Measurements from ENCODE around the gene SPPL2C. TPM values are rescaled to one million over a fixed set of nuclear protein-coding genes. Genes with fewer than 3 reads are reported as not detected.

The SPPL2C gene
- total RNA-seq (not detected), polyA plus RNA-seq (not detected)
- long read RNA-seq, donor 1 = 0 reads
- long read RNA-seq, donor 2 = 0 reads
- long read RNA-seq, donor 3 = 0 reads
- long read RNA-seq, donor 4 = 0 reads
- long read RNA-seq, donor 5 = 0 reads
- long read RNA-seq, donor 6 = 0 reads
- long read RNA-seq, donor 7 = 0 reads
- long read RNA-seq, donor 8 = 0 reads
- long read RNA-seq, donor 9 = 0 reads
- long read RNA-seq, donor 10 = 0 reads

DNA sequence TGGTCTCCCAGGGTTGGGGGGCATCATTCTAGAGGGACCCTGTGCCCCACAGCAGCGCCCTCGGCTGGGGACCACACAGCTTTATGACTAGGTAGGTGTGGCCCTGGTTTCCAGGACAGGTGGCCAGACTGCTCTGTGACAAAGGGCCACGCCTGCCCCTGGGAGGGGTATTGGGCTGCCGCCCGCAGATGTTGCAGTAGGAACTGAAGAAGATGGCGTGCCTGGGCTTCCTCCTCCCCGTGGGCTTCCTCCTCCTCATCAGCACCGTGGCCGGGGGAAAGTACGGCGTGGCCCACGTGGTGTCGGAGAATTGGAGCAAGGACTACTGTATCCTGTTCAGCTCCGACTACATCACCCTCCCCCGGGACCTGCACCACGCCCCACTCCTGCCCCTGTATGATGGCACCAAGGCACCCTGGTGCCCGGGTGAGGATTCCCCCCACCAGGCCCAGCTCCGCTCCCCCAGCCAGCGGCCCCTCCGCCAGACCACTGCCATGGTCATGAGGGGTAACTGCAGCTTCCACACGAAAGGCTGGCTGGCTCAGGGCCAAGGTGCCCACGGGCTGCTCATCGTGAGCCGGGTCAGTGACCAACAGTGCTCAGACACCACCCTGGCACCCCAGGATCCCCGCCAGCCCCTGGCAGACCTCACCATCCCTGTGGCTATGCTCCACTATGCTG lies at the start of gene SPPL2C:
SPPL2C (plus strand) TSS at position 187 of the 681 bp plus-strand sequence; CDS start at position 213, 26 bp downstream.
- no peak within 1 kb of the TSS for H3K27ac ChIP-seq (ENCODE audit: low read depth in 1 of 2, low read length in 1 of 2)
- WGBS = 92% methylated on average over 25 of the region's 25 CpGs
- no peaks in the 10 kb centered on the region for H3K9me3 ChIP-seq (ENCODE audit: control insufficient read depth in 2 of 2, insufficient read depth in 1 of 2, low read length in 1 of 2)
- no peak for DNase-seq (ENCODE audit: low read depth in 6 of 9, low spot score in 9 of 9)
- no peak within 1 kb of the TSS for H3K4me3 ChIP-seq (ENCODE audit: low read length in 2 of 2)
- H3K4me1 ChIP-seq (ENCODE audit: control insufficient read depth in 2 of 2, insufficient read depth in 2 of 2, low read length in 2 of 2) = no peaks in the 10 kb centered on the region
- H3K27me3 ChIP-seq (ENCODE audit: control insufficient read depth in 2 of 2, insufficient read depth in 1 of 2, low read length in 1 of 2) = peaks cover 0 to 7% of the 10 kb centered on the region in 2 donors
- H3K36me3 ChIP-seq (ENCODE audit: control insufficient read depth in 2 of 2, insufficient read depth in 2 of 2, low read length in 1 of 2) = no peaks in the 10 kb centered on the region

GRCh38 chr17:45800816-45801215 lies 43.9 kb upstream of the SPPL2C start:
- H3K36me3 ChIP-seq (ENCODE audit: control insufficient read depth in 2 of 2, insufficient read depth in 2 of 2, low read length in 1 of 2) = no peaks in the 10 kb centered on the region
- H3K27ac ChIP-seq (ENCODE audit: low read depth in 1 of 2, low read length in 1 of 2) = no peak overlapping the region
- WGBS = 56% methylated on average over 2 of the region's 2 CpGs
- H3K4me3 ChIP-seq (ENCODE audit: low read length in 2 of 2) = no peak overlapping the region
- H3K9me3 ChIP-seq (ENCODE audit: control insufficient read depth in 2 of 2, insufficient read depth in 1 of 2, low read length in 1 of 2) = no peaks in the 10 kb centered on the region
- H3K4me1 ChIP-seq (ENCODE audit: control insufficient read depth in 2 of 2, insufficient read depth in 2 of 2, low read length in 2 of 2) = no peaks in the 10 kb centered on the region
- H3K27me3 ChIP-seq (ENCODE audit: control insufficient read depth in 2 of 2, insufficient read depth in 1 of 2, low read length in 1 of 2) = peaks cover 0 to 45% of the 10 kb centered on the region in 2 donors
- DNase-seq (ENCODE audit: low read depth in 6 of 9, low spot score in 9 of 9) = no peak

DNA sequence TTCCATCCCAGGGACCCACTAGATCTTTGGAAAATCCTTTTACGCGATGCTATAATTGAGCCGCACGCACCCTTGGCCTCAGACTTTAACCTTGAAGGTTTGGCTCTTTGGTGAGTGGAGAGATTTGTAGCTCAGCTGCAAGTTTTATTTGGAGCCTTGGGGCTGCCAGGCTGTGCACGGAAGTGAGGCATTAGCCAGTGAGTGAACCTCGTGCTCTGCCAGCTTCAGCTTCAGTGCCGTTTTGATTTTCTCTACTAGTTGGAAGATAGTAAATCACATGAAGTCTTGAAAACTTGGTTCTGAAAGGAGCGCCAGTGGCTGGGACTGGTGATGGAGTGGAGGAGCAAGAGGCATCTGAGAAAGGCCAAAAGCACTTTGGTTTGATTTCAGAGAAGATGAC lies 43.3 kb upstream of the SPPL2C start:
- Histone ChIP-seq H3K9me3 (ENCODE audit: control insufficient read depth in 2 of 2, insufficient read depth in 1 of 2, low read length in 1 of 2) (no peaks in the 10 kb centered on the region), H3K4me1 (ENCODE audit: control insufficient read depth in 2 of 2, insufficient read depth in 2 of 2, low read length in 2 of 2) (no peaks in the 10 kb centered on the region), H3K27ac (ENCODE audit: low read depth in 1 of 2, low read length in 1 of 2) (no peak overlapping the region), H3K4me3 (ENCODE audit: low read length in 2 of 2) (no peak overlapping the region), H3K27me3 (ENCODE audit: control insufficient read depth in 2 of 2, insufficient read depth in 1 of 2, low read length in 1 of 2) (peaks cover 0 to 42% of the 10 kb centered on the region in 2 donors), H3K36me3 (ENCODE audit: control insufficient read depth in 2 of 2, insufficient read depth in 2 of 2, low read length in 1 of 2) (no peaks in the 10 kb centered on the region)
- WGBS = 84% methylated on average over 8 of the region's 8 CpGs
- DNase-seq (ENCODE audit: low read depth in 6 of 9, low spot score in 9 of 9) = no peak

DNA sequence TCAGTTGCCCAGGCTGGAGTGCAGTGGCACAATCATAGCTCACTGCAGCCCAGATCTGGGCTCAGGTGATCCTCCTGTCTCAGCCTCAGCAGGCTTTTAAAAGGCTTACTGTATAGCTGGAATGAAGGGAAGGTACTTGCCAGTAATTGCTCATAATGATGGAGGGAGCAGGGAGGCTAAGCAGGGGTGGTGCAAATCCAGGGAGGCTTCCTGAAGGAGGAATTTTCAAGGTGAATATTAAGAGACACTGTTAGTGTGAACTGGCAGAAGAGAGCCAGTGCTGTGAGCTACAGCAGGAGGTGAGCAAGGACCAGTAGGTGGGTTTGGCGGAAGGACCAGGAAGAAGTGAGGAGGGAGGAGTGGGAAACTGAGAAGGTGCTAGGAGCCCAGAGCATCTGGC lies 35.8 kb upstream of the SPPL2C start:
- 96% methylated on average over 1 of the region's 1 CpG for WGBS
- no peak for DNase-seq (ENCODE audit: low read depth in 6 of 9, low spot score in 9 of 9)
- no peak overlapping the region for H3K27ac ChIP-seq (ENCODE audit: low read depth in 1 of 2, low read length in 1 of 2)
- H3K36me3 ChIP-seq (ENCODE audit: control insufficient read depth in 2 of 2, insufficient read depth in 2 of 2, low read length in 1 of 2) = no peaks in the 10 kb centered on the region
- H3K9me3 ChIP-seq (ENCODE audit: control insufficient read depth in 2 of 2, insufficient read depth in 1 of 2, low read length in 1 of 2) = no peaks in the 10 kb centered on the region
- H3K27me3 ChIP-seq (ENCODE audit: control insufficient read depth in 2 of 2, insufficient read depth in 1 of 2, low read length in 1 of 2) = peaks cover 0 to 28% of the 10 kb centered on the region in 2 donors
- no peaks in the 10 kb centered on the region for H3K4me1 ChIP-seq (ENCODE audit: control insufficient read depth in 2 of 2, insufficient read depth in 2 of 2, low read length in 2 of 2)
- no peak overlapping the region for H3K4me3 ChIP-seq (ENCODE audit: low read length in 2 of 2)

DNA sequence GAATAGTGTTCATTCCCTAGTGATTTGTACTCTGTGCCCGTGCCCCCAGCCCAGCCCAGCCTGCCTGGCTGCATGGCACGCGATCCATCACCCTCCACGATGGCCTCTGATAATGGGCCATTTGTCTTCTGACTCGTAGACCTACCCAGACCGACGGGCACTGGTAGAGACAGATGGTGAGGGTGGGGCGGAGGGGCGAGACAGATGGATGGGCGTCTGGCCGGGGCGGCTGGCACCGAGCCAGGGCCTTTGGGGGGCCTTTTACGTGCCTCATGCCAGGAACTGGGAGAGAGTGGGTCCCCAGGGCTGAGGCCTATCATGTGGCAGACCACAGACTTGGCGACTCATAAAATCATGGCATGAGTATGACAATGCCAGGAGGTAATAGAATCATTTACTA lies 35.2 kb upstream of the SPPL2C start:
- no peaks in the 10 kb centered on the region for H3K4me1 ChIP-seq (ENCODE audit: control insufficient read depth in 2 of 2, insufficient read depth in 2 of 2, low read length in 2 of 2)
- no peak overlapping the region for H3K4me3 ChIP-seq (ENCODE audit: low read length in 2 of 2)
- H3K27me3 ChIP-seq (ENCODE audit: control insufficient read depth in 2 of 2, insufficient read depth in 1 of 2, low read length in 1 of 2) = peaks cover 0 to 29% of the 10 kb centered on the region in 2 donors
- H3K27ac ChIP-seq (ENCODE audit: low read depth in 1 of 2, low read length in 1 of 2) = no peak overlapping the region
- H3K9me3 ChIP-seq (ENCODE audit: control insufficient read depth in 2 of 2, insufficient read depth in 1 of 2, low read length in 1 of 2) = no peaks in the 10 kb centered on the region
- no peaks in the 10 kb centered on the region for H3K36me3 ChIP-seq (ENCODE audit: control insufficient read depth in 2 of 2, insufficient read depth in 2 of 2, low read length in 1 of 2)
- 89% methylated on average over 15 of the region's 15 CpGs for WGBS
- DNase-seq (ENCODE audit: low read depth in 6 of 9, low spot score in 9 of 9) = no peak

DNA sequence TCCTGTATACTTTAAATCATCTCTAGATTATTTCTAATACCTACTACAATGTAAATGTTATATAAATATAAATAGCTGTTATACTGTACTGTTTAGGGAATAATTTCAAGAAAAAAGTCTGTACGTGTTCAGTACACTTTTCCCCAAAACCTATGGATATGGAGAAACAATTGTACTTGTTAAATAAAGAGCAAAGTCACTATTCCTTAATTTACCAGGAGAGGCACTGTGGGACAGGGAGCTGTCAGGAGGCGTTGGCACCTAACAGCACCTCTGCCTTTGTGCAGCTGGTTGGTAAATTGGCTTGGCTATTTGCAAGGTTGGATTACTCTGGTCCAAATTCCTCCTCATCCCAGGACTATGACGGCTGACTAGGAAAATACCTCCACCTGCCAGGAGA lies 32.6 kb upstream of the SPPL2C start:
- no peak overlapping the region for H3K4me3 ChIP-seq (ENCODE audit: low read length in 2 of 2)
- 76% methylated on average over 3 of the region's 3 CpGs for WGBS
- H3K27me3 ChIP-seq (ENCODE audit: control insufficient read depth in 2 of 2, insufficient read depth in 1 of 2, low read length in 1 of 2) = peaks cover 0 to 34% of the 10 kb centered on the region in 2 donors

DNA sequence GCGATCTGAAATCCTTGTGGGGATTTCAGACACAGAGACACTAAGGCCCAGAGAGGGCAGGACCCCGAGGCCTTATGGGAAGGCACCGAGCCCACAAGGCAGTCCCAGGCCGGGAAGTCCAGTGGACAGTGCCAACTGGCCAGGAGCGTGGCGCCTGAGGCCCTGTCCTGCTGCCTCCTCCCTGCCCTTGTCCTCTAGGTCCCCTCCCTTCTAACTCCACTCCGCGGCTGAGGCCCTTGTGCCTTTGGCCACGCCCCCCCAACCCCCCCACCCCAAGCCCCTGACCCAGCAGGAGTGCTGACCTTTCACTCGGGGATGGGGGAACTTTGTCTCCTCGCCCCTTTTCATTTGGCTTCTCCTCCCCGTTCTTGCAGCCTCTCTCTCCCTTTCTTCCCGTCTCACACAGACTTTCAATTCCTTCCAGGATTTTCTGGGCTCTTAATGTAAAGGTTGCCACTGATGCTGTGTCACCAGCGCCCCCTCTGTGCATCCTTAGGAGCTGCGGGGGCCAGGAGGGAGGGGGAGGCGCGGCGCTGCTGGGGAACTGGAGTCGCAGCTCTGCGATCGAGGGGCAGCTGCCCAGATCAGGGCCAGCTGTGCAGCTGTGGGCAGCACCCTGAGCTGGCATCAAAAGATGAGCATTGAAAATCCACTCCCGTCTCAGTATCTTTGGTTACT lies 31.5 kb upstream of the SPPL2C start:
- no peak overlapping the region for H3K4me3 ChIP-seq (ENCODE audit: low read length in 2 of 2)
- H3K4me1 ChIP-seq (ENCODE audit: control insufficient read depth in 2 of 2, insufficient read depth in 2 of 2, low read length in 2 of 2) = no peaks in the 10 kb centered on the region
- DNase-seq (ENCODE audit: low read depth in 6 of 9, low spot score in 9 of 9) = no peak
- H3K36me3 ChIP-seq (ENCODE audit: control insufficient read depth in 2 of 2, insufficient read depth in 2 of 2, low read length in 1 of 2) = no peaks in the 10 kb centered on the region
- 44% methylated on average over 22 of the region's 22 CpGs for WGBS
- H3K27me3 ChIP-seq (ENCODE audit: control insufficient read depth in 2 of 2, insufficient read depth in 1 of 2, low read length in 1 of 2) = peaks cover 0 to 34% of the 10 kb centered on the region in 2 donors
- no peaks in the 10 kb centered on the region for H3K9me3 ChIP-seq (ENCODE audit: control insufficient read depth in 2 of 2, insufficient read depth in 1 of 2, low read length in 1 of 2)
- no peak overlapping the region for H3K27ac ChIP-seq (ENCODE audit: low read depth in 1 of 2, low read length in 1 of 2)

More for the DNA sequence above, 32.6 kb upstream of the SPPL2C start:
- Histone ChIP-seq H3K4me1 (ENCODE audit: control insufficient read depth in 2 of 2, insufficient read depth in 2 of 2, low read length in 2 of 2) (no peaks in the 10 kb centered on the region), H3K9me3 (ENCODE audit: control insufficient read depth in 2 of 2, insufficient read depth in 1 of 2, low read length in 1 of 2) (no peaks in the 10 kb centered on the region), H3K36me3 (ENCODE audit: control insufficient read depth in 2 of 2, insufficient read depth in 2 of 2, low read length in 1 of 2) (no peaks in the 10 kb centered on the region), H3K27ac (ENCODE audit: low read depth in 1 of 2, low read length in 1 of 2) (no peak overlapping the region)
- DNase-seq (ENCODE audit: low read depth in 6 of 9, low spot score in 9 of 9) = no peak

GRCh38 chr17:45814622-45815606 lies 29.8 kb upstream of the SPPL2C start:
- H3K36me3 ChIP-seq (ENCODE audit: control insufficient read depth in 2 of 2, insufficient read depth in 2 of 2, low read length in 1 of 2) = no peaks in the 10 kb centered on the region
- no peak overlapping the region for H3K4me3 ChIP-seq (ENCODE audit: low read length in 2 of 2)
- no peaks in the 10 kb centered on the region for H3K9me3 ChIP-seq (ENCODE audit: control insufficient read depth in 2 of 2, insufficient read depth in 1 of 2, low read length in 1 of 2)
- no peak for DNase-seq (ENCODE audit: low read depth in 6 of 9, low spot score in 9 of 9)
- WGBS = 96% methylated on average over 17 of the region's 17 CpGs
- H3K4me1 ChIP-seq (ENCODE audit: control insufficient read depth in 2 of 2, insufficient read depth in 2 of 2, low read length in 2 of 2) = no peaks in the 10 kb centered on the region
- peaks cover 0 to 34% of the 10 kb centered on the region in 2 donors for H3K27me3 ChIP-seq (ENCODE audit: control insufficient read depth in 2 of 2, insufficient read depth in 1 of 2, low read length in 1 of 2)
- H3K27ac ChIP-seq (ENCODE audit: low read depth in 1 of 2, low read length in 1 of 2) = no peak overlapping the region
